Activated CD4-positive, alpha-beta T cell treated with anti-CD3 and anti-CD28 coated beads, Interleukin-2, amount 10 ng/mL, durations not matched to agents 24 days and 14 days (primary cell): ENCODE results near the gene FARS2. TPM values are rescaled to one million over a fixed set of nuclear protein-coding genes. Genes with fewer than 3 reads are reported as not detected.

Experiments used
- DNase-seq: peaks from one replicate; pipeline ENCODE4 v3.0.0; 2022
- H3K27ac Mint-ChIP-seq: one replicate; pipeline ENCODE4 v1.8.0; 2022; ENCODE audit warnings: mild to moderate bottlenecking, mixed read lengths
- H3K27me3 Mint-ChIP-seq: one replicate; pipeline ENCODE4 v1.8.0; 2022; ENCODE audit warnings: mixed read lengths
- H3K36me3 Mint-ChIP-seq: one replicate; pipeline ENCODE4 v1.8.0; 2022; ENCODE audit warnings: low read depth, mild to moderate bottlenecking, mixed read lengths
- H3K4me1 Mint-ChIP-seq: one replicate; pipeline ENCODE4 v1.8.0; 2021; ENCODE audit warnings: mixed read lengths
- H3K4me3 Mint-ChIP-seq: one replicate; pipeline ENCODE4 v1.8.0; 2022; ENCODE audit warnings: mild to moderate bottlenecking, moderate library complexity, mixed read lengths
- H3K9me3 Mint-ChIP-seq: one replicate; pipeline ENCODE4 v1.8.0; 2021; ENCODE audit warnings: mixed read lengths
- intact Hi-C: fragments of 100-400 bp; cut with micrococcal nuclease; formaldehyde crosslinking; loops from one replicate; pipeline ENCODE4 v1.15.1; 2023
- total RNA-seq: library from RNA; stranded (reverse); gene quantifications from 2 replicates; pipeline ENCODE4 v1.2.3, GENCODE V29; 2022

Gene FARS2
- total RNA-seq, 1 donor from 2014 or later: 24.7 TPM

DNA sequence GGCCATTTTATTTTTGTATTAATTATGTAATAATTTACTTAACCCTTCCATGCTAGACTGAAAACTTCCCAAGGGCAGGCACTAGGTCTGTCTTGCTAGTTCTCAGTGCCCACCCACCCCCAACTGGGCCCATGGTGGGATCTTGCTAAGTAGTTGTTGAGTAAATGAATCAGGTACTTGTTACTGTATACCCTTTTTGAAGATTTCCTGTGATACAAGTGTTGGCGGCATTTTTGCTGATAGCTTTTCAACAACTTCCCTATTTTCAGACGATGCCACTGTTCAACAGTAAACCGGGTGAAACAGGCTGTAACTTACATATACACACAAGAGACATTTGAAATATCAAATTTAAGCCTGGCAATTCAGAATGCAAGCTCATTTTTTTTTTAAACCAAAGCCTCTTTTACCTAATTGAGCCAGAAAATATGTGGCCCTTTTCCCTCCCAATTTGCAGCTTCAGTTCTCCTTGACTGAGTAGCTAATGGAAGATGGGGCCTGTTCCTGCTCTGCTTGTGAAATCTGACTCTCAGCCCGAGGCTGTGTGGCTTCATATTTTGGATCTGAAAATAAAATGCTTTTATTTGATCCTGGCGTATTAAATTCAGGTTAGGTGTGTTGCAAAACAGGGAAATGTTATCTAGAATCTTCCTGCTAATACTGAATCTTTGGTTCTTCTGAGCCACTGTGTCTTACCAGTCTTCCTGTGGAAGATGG lies 457.1 kb downstream of the FARS2 start:
- peaks cover 15% of the 10 kb centered on the region for H3K9me3 Mint-ChIP-seq
- no peaks in the 10 kb centered on the region for H3K27me3 Mint-ChIP-seq
- intact Hi-C loops: no loop called here
- no peak overlapping the region for H3K27ac Mint-ChIP-seq
- H3K36me3 Mint-ChIP-seq: peaks cover 6% of the 10 kb centered on the region
- DNase-seq: no peak
- H3K4me3 Mint-ChIP-seq: no peak overlapping the region
- peaks cover 3% of the 10 kb centered on the region for H3K4me1 Mint-ChIP-seq

DNA sequence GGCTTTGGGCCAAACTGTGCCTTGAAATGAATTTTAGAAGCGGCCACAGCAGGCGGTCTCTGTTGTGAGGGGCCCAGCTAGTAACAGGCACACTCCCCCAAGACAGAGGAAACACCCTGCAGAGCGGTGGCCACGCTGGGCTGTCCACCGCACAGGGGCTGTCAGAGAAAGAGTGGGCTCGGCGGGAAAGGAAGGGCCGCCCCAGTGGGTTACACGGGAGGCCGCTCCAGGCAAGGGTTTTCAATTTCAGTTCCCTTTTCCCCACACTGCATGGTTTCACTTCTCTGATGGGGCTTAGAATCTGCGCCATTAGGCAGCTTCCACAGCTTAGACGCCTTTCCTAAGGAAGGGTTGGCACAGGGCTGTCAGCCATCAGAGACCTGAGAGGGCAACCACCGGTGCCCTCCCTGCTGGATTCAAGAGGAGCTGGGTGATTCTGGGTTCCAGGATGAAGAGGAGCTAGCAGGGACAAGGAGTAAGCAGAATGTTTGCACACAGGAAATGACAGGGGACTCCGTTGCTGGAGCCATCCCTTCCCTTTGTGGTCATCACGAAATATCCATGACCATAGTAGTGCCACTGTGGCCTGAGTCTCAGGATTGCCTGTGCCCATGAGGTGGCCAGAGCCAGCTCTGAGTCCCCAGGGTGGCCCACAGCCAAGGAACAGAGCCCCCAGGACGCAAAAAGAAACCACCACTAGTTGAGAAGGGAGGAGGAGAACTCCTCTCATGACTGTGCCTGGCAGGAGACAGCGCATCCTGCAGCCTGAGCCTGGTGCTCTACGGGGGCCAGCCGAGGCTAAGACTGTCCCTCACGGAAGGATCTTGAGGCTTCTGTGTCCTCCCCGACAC lies 462.8 kb downstream of the FARS2 start:
- H3K36me3 Mint-ChIP-seq: no peaks in the 10 kb centered on the region
- H3K27me3 Mint-ChIP-seq: no peaks in the 10 kb centered on the region
- intact Hi-C loops: loop anchor here (1.0 kb wide), 1 partner anchor 253 kb away; no protein-coding TSS in a partner anchor
- H3K9me3 Mint-ChIP-seq: no peaks in the 10 kb centered on the region
- no peak overlapping the region for H3K27ac Mint-ChIP-seq
- DNase-seq: peak; percentile 62
- H3K4me3 Mint-ChIP-seq: peak overlapping the region; percentile 75
- H3K4me1 Mint-ChIP-seq: peaks cover 12% of the 10 kb centered on the region

DNA sequence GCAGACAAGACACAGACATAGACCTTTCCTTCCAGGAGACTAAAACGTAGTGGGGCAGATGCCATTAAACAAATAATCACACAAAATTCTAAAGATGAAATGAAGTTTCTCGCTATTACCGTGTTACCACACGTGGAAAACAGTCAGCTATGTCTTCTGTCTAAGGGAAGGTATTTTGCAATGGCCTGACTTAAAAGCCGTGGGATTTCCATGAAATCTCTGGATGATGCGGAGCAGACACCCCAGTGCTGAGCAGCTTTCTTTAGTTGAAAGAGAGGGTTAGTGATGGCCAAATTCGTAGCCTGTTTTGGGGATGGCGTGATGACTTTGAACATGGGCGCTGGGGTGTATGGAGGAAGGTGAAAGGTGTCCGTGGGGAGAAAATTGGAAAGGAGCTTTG lies 463.6 kb downstream of the FARS2 start:
- no peaks in the 10 kb centered on the region for H3K36me3 Mint-ChIP-seq
- intact Hi-C loops: loop anchor here (1.0 kb wide), 1 partner anchor 254 kb away; no protein-coding TSS in a partner anchor
- H3K4me1 Mint-ChIP-seq: peaks cover 12% of the 10 kb centered on the region
- no peak overlapping the region for H3K27ac Mint-ChIP-seq
- DNase-seq: no peak
- H3K9me3 Mint-ChIP-seq: no peaks in the 10 kb centered on the region
- no peak overlapping the region for H3K4me3 Mint-ChIP-seq
- no peaks in the 10 kb centered on the region for H3K27me3 Mint-ChIP-seq

DNA sequence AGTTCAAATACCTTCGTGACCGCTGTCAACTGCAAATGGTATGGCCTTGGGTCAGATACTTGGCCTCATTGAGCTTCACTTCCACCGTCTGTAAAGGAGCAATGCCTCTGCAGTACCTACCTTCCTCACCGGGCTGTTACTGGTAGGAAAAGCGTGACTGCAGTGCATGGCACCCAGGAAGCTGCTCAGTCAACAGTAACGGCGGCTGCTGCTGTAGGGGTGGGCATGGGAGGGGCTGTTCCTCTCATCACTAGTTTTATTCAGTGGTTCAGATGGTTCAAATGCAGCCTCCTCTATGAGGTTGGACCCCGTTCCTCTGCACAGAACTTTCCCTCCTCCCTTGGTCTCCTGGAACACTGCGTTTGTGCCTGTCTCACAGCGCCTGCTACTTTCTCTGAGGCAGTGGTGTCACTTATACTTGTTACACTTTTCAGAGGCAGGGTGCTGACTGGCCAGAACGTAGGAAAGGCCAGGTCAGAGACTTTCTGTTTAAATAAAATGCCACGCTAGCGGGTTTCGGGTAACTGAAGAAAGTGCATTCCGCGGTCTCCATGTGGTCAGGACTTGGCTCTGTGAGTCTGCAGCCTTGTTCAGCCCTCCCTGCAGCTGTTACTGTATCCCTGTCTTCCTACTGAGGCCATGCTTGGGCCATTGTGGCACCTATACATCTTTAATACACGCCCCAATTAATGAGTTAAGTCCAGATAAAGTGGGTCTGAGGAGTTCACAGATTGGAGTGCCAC lies 465.8 kb downstream of the FARS2 start:
- intact Hi-C loops: no loop called here
- H3K4me3 Mint-ChIP-seq: no peak overlapping the region
- no peaks in the 10 kb centered on the region for H3K36me3 Mint-ChIP-seq
- H3K4me1 Mint-ChIP-seq: peaks cover 12% of the 10 kb centered on the region
- no peak for DNase-seq
- H3K27ac Mint-ChIP-seq: no peak overlapping the region
- no peaks in the 10 kb centered on the region for H3K27me3 Mint-ChIP-seq
- no peaks in the 10 kb centered on the region for H3K9me3 Mint-ChIP-seq

DNA sequence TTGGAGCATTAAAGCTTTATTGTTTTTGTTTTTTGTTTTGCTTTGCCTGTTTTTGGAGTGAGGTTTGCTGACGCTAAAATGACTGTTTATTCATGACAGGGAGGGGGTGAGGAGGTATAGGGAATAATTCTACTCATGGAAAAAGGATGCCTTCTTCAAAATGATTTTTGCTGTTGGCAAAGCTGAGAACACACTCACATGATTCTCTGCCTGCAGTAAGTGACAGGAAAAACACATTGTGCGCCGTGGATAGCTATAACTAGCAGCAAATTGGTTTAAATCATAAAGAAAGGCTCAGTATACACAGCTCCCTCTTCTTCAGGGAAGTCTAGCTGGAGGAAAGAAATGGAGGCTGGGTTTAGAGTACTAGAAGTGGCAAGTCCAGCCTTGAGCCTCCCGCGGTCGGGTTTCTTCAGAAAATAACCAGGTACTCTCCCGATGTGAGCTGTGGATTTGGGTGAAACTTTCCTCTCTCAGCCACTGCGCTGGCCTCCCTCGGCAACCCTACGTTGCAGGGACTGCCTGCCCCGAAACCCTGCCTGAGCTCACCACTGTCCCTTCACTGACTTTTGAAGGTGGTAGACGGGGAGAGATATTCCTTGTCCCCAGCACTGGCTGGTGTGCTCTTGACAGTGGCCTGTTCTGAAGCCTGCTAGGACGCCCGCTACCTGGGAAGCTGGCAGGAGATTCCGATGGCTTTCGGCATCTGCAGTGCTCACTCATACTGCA lies 467.2 kb downstream of the FARS2 start:
- no peaks in the 10 kb centered on the region for H3K36me3 Mint-ChIP-seq
- H3K4me1 Mint-ChIP-seq: peaks cover 8% of the 10 kb centered on the region
- DNase-seq: no peak
- H3K9me3 Mint-ChIP-seq: no peaks in the 10 kb centered on the region
- intact Hi-C loops: no loop called here
- no peak overlapping the region for H3K27ac Mint-ChIP-seq
- no peak overlapping the region for H3K4me3 Mint-ChIP-seq
- H3K27me3 Mint-ChIP-seq: no peaks in the 10 kb centered on the region

DNA sequence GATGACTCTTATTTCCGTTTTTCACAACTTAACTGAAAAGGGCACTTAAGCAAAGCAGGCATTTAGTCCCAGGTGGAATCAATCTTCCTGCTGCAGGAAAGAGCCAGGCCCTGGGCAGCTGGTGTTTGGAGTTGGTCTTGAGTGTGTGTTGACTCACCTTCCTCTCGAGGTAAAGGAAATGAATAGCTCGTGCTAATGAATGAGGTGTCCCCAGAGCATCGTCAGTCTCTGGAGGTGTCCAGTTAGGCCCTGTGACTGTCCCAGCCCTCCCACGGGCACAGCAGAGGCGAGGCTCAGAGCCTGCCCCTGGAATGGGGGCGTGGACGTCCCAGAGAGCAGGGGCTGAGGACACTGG lies 467.7 kb downstream of the FARS2 start:
- no peak overlapping the region for H3K27ac Mint-ChIP-seq
- H3K36me3 Mint-ChIP-seq: no peaks in the 10 kb centered on the region
- H3K4me1 Mint-ChIP-seq: peaks cover 3% of the 10 kb centered on the region
- H3K4me3 Mint-ChIP-seq: no peak overlapping the region
- H3K27me3 Mint-ChIP-seq: no peaks in the 10 kb centered on the region
- DNase-seq: no peak
- H3K9me3 Mint-ChIP-seq: no peaks in the 10 kb centered on the region
- intact Hi-C loops: no loop called here

DNA sequence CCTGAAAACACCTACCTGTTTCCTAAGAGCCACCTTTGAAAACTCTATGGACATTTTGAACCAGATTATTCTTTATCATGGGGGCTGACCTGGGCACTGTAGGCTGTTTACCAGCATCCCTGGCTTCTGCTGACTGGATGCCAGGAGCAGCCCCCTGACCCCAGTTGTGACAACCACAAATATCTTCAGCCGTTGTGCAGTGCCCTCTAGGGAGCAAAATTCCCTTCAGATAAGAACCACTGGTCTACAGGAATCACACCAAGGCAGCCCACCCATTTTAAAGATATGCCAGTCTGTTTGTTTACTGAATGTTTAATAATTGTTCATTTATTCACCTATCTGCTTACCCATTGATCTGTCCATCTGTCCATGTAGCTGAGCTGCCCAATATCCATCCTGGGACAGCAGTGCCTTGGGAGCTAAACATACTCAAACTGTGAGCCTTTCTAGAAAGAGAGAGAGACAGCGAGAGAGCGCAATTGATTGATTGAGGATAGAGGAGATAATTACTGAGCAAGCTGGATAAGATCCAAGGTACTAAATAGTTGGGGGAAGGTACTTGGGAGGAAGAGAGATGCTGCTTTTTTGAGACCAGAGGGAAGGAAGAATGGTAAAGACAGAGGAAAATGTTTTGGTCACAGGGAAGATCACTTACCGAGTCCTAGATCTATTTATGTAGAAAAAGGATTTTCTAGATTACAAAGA lies 468.7 kb downstream of the FARS2 start:
- Mint-ChIP-seq H3K27ac (no peak overlapping the region), H3K4me1 (no peaks in the 10 kb centered on the region), H3K9me3 (no peaks in the 10 kb centered on the region), H3K27me3 (no peaks in the 10 kb centered on the region), H3K36me3 (no peaks in the 10 kb centered on the region), H3K4me3 (no peak overlapping the region)
- DNase-seq: no peak
- intact Hi-C loops: no loop called here

DNA sequence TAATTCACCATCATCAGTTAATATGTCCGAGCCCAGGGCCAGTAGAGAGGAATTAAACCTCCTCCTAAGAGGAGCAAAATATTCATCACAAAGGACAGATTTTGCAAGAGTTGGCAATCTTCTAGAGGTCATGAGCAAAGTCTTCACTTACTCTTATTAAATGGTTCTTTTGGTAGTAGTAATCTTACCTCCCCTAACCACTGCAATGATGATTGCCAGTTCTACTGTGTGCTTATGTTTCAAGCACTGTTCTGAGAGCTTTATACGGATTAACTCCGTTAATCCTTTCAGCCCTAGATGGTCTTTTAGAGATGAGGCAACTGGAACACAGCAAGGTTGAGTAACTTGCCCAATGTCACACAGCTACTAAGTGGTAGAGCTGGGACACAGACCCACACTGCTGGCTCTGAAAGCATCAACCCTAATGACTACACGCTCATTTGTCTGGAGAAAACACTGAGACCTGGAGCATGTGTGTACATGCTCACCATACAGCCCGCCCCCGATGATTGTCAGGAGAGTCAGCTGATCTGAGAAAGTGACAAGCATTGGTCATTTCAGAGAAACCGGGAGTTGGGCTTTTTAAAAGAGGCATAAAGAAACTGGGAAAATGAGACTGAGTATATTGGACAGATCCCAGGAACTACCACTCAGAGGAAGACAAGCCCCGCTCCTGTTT lies 469.4 kb downstream of the FARS2 start:
- no peaks in the 10 kb centered on the region for H3K36me3 Mint-ChIP-seq
- H3K9me3 Mint-ChIP-seq: no peaks in the 10 kb centered on the region
- H3K4me3 Mint-ChIP-seq: no peak overlapping the region
- H3K4me1 Mint-ChIP-seq: no peaks in the 10 kb centered on the region
- intact Hi-C loops: no loop called here
- DNase-seq: no peak
- no peaks in the 10 kb centered on the region for H3K27me3 Mint-ChIP-seq
- no peak overlapping the region for H3K27ac Mint-ChIP-seq

DNA sequence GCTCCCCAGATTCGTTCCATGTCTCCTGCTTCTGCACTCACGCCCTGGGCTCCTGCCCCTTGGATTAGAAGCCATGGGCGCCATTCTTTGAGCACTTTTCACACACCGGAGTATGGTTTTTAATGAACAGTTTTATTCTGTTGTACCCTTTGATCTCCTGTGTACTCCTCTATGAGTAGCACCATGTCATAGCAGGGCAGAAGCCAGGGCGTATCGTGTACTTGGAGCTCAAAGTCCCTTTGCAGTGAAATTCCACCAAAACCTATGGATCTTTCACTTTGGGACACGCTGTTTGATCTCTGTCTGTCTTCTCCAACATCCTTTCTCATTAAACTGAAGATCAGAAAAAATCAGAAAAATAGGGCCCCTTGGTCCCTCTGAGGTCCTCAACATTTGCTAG lies 470.1 kb downstream of the FARS2 start:
- Mint-ChIP-seq H3K27ac (no peak overlapping the region), H3K4me3 (no peak overlapping the region), H3K27me3 (no peaks in the 10 kb centered on the region), H3K4me1 (no peaks in the 10 kb centered on the region), H3K9me3 (no peaks in the 10 kb centered on the region), H3K36me3 (no peaks in the 10 kb centered on the region)
- no peak for DNase-seq
- intact Hi-C loops: no loop called here

DNA sequence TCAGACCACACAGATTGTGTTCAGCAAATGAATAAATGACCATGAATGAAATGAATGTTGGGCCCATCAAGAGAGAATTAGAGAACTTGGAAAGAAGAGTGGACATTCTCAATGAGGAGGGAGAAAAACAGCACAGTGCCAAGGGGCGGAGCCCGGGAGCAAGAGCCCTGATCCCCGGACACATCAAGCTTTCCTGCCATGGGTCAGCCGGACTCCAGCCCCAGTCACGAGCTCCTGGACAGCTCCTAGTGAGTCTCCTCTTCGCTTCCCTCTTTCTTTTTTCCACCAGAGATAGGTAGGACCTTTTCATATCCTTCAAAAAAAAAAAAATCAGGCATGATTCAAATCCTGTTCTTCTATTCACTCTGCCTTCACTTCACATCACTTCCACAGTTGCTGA lies 471.2 kb downstream of the FARS2 start:
- no peak for DNase-seq
- no peaks in the 10 kb centered on the region for H3K9me3 Mint-ChIP-seq
- intact Hi-C loops: no loop called here
- H3K27me3 Mint-ChIP-seq: no peaks in the 10 kb centered on the region
- no peaks in the 10 kb centered on the region for H3K36me3 Mint-ChIP-seq
- no peak overlapping the region for H3K4me3 Mint-ChIP-seq
- H3K4me1 Mint-ChIP-seq: no peaks in the 10 kb centered on the region
- no peak overlapping the region for H3K27ac Mint-ChIP-seq

DNA sequence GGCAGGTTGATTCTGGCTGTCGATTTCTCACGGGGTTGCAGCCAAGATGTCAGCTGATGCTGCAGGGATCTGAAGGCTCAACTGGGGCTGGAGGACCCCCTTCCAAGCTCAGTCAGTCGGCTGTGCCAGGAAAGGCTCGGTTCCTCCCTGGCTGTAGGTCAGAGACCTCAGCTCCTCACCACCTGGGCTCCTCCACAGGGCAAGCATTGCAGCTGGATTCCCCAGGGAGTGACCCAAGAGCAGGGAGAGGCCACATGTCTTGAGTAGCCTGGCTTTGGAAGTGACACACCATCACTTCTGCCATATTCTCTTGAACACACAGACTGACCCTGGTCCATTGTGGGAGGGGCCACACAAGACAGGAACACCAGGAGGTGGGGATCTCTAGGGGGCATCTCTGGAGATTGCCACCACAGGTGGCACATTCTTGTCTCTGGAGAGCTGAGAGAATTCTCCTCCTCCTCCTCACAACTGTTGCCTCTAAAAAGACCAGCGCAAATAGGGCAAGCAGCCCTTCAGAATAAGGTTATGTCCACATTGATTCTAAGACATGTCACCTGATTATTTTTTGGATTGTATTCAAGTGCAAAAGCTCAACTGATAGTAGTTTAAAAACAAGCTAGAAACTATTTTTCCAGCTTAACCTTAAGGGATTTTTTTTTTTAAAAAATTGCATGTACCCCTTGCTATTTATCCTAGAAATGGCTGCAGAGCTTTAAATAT lies 474.9 kb downstream of the FARS2 start:
- no peak for DNase-seq
- Mint-ChIP-seq H3K27me3 (no peaks in the 10 kb centered on the region), H3K4me3 (no peak overlapping the region), H3K9me3 (no peaks in the 10 kb centered on the region), H3K36me3 (no peaks in the 10 kb centered on the region), H3K27ac (no peak overlapping the region), H3K4me1 (peaks cover 4% of the 10 kb centered on the region)
- intact Hi-C loops: no loop called here

DNA sequence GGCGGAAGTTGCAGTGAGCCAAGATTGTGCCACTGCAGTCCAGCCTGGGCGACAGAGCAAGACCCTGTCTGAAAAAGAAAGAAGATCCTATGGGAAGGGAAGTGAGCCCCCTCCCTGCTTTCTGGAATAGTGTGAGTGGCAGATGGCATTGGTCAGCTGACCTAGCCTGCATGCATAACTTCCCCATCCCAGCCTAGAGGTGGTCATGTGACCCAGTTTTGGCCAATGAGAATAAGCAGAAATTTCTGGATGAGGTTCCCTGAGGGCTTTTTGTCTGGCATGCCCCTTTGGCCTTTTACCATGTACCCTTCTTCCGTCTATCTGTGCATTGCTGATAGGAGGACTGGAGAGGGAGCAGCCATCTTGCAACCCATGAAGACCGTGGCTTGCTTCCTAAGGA lies 476.1 kb downstream of the FARS2 start:
- intact Hi-C loops: no loop called here
- Mint-ChIP-seq H3K27ac (no peak overlapping the region), H3K36me3 (no peaks in the 10 kb centered on the region), H3K27me3 (no peaks in the 10 kb centered on the region), H3K4me1 (peaks cover 4% of the 10 kb centered on the region), H3K4me3 (no peak overlapping the region), H3K9me3 (no peaks in the 10 kb centered on the region)
- DNase-seq: no peak
